H1 (cell line): ENCODE results near the gene IRF4. TPM values are rescaled to one million over a fixed set of nuclear protein-coding genes. Genes with fewer than 3 reads are reported as not detected.

Source experiments
- TAF1 ChIP-seq: IDR thresholded peaks from 2 replicates; pipeline ENCODE4 v1.6.1; 2011; ENCODE audit warnings: mild to moderate bottlenecking, low read depth, low read length
- polyA plus RNA-seq, 7 experiments: library from polyadenylated mRNA; depleted of rRNA in 3 of 7; stranded (reverse) in 5 of 7; unstranded in 2 of 7; fragments of >200 nt in 5 of 7; fragments of 200-250 nt in 2 of 7; gene quantifications; 1 replicate in 5 of 7; 2 replicates in 1 of 7; 4 replicates in 1 of 7; pipeline versions ENCODE4 v1.2.1 to v1.2.3, GENCODE V29; 2011 to 2013; ENCODE audit warnings: missing spikeins in 2 of 7, mixed read lengths in 2 of 7
- total RNA-seq: library from RNA; stranded (reverse); fragmentation: NEBNext Ultra II Directional; extraction: Animal tissue kit (Norgen Biotek cat#: 25700); gene quantifications from 2 replicates; pipeline ENCODE4 v1.2.1, GENCODE V29; 2021

The IRF4 gene
- total and polyA plus RNA-seq, 2 of the 8 experiments (the other 6 are each of a cell fraction or from before 2014, with no cell fraction given), result 0.77 to 2.1 TPM

GRCh38 chr6:398558-399078, 7.1 kb downstream of the IRF4 start (continued):
- TF ChIP-seq TAF1, result no peak
